Occipital lobe (tissue), 2 donors: ENCODE results near the gene ENTHD1. TPM values are rescaled to one million over a fixed set of nuclear protein-coding genes. Genes with fewer than 3 reads are reported as not detected.

Experiments
- DNase-seq: peaks from one replicate; lab custom pipeline; 2025; lab: John Stamatoyannopoulos, UW
- total RNA-seq: library from RNA; depleted of rRNA; stranded (reverse); fragments of >200 nt; gene quantifications from one replicate; pipeline ENCODE4 v1.2.3, GENCODE V29; 2014

The ENTHD1 gene, protein sequence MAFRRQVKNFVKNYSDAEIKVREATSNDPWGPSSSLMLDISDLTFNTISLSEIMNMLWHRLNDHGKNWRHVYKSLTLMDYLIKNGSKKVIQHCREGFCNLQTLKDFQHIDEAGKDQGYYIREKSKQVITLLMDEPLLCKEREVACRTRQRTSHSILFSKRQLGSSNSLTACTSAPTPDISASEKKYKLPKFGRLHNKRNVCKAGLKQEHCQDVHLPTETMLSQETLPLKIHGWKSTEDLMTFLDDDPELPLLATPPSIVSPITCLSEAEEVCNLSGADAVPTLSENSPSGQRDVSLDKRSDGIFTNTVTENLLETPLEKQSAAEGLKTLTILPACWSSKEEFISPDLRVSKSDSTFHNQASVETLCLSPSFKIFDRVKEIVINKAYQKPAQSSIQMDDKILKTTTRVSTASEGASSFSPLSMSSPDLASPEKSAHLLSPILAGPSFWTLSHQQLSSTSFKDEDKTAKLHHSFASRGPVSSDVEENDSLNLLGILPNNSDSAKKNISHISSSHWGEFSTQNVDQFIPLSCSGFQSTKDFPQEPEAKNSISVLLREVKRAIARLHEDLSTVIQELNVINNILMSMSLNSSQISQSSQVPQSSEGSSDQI
- 0.16 TPM for total RNA-seq

DNA sequence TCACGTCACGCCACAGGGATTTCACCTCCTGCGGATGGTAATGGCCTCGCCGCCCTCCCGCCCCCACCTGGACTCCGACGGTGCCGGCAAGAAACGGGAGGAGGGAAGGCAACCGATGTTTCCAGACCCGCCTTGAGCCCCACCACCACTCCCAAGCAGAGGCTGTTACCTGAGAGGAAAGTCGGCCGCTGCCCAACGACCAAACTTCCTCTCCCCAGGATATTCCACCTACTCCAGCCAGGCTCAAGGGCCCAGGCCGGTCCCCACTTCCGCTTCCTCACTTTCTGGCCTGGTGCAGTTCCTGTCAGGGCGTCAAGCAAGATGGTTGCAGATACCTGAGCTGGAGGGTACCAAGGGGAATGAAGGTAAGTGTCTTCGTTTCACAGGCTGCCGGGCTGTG lies at the start of gene ENTHD1:
Gene ENTHD1 (minus strand): TSS at position 235 of the 400 bp plus-strand sequence. CDS start 6,012 bp downstream, outside the sequence.
- no peak for DNase-seq

DNA sequence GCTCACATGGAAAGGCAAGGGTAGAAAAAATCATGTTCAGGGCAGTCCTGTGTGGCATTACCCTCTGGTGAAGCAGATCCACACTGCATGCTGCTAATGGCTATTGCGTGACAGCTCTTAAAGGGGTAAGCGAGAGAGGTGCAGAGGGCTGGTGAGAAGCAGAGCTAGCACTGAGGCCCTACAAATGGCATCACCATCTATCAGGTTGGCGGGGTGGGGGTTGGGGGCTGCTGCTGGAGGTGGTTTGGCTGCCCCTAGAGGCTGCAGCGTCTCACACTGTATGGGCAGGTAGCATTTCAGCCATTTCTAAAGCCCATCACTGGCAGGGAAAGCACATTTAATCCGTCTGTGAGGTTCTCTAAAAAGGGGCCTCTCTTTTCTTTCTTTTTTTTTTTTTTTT lies 49.8 kb upstream of the ENTHD1 start:
- no peak for DNase-seq

DNA sequence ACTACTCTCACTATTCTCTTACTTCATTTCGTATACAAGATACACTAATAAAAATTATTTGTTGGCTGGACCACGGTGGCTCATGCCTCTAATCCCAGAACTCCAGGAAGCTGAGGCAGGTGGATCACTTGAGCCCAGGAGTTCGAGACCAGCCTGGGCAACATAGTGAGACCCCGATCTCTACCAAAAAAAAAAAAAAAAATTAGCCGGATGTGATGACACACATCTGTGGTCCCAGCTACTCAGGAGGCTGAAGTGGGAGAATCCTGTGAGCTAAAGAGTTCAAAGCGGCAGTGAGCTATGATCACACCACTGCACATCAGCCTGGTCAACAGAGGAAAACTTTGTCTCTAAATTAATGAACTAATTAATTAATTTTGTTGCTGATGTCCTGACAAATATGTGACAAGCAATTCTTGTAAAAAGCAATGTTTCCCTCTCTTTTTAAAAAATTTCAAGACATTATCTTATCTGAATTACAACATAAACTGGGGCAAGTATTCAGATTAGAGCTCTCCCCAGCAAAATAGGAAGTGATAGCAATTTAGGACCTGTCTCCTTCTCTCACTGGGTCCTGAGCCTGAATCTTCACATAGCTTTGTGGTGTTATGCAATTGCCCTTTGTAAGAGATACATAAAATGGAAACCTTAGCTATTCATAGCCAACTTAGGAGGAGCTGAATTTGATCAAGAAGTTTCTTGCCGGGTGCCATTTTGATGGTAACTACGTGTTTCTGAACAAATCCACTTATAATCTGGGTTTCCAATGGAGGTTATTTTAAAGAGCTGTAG lies 49.1 kb upstream of the ENTHD1 start:
- DNase-seq, result no peak

DNA sequence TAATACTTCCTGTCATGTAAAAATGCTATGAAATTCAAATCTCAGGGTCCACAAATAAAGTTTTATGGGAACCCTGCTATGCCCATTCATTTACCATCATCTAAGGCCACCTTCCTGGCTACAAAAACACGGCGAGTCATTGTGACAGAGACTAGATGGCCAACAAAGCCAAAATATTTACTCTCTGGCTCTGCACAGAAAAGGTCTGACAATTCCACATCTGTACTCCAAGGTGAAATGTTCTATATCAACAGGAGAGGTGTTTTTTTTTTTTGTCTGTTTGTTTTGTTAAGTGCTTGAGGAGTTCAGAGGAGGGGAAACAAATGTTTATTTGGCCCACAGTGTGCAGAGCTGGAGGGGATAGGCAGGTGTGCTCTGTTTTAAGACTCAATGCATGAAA lies 48.0 kb upstream of the ENTHD1 start:
- DNase-seq, result no peak

DNA sequence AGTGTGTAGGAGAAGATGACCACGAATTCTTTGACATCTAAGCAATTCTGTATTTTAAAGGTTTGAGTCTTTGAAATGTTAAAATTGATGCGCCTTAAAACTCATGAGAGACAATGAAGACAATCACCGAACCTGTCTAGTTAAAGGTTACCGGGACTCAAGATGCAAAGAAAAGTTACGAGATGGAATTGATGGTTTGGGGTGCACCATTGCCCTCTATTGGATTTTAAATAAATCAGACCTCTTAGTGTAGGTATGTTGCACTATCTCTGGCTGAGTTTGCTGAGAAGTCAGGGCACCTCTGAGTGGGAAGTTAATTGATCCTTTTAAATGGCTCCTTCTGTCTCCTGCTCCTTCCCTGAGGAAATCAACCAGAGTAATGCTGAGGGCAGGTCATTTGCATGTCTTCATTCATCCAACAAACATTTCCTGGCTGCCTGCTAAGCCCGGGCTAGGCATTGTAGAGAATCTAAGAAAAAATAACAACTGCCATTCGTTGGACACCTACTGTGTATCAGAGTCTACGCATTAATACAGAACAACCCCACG lies 47.3 kb upstream of the ENTHD1 start:
- no peak for DNase-seq

DNA sequence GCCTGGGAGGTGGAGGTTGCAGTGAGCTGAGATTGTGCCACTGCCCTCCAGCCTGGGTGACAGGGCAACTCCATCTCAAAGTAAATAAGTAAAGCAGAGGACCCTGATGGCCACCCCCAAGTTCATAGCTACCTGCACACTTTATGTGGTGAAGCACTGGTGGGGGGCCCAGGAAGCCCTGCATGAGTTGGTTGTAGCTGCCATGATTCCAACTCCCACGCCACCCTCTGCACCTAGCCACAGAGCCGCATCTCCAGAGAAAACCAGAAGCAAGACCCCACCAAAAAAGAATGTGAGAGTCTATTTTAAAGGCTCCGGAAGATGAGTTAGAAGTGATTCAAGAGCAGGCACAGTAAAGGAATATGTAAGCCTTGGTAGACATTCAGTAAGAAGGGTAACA lies 46.3 kb upstream of the ENTHD1 start:
- no peak for DNase-seq

DNA sequence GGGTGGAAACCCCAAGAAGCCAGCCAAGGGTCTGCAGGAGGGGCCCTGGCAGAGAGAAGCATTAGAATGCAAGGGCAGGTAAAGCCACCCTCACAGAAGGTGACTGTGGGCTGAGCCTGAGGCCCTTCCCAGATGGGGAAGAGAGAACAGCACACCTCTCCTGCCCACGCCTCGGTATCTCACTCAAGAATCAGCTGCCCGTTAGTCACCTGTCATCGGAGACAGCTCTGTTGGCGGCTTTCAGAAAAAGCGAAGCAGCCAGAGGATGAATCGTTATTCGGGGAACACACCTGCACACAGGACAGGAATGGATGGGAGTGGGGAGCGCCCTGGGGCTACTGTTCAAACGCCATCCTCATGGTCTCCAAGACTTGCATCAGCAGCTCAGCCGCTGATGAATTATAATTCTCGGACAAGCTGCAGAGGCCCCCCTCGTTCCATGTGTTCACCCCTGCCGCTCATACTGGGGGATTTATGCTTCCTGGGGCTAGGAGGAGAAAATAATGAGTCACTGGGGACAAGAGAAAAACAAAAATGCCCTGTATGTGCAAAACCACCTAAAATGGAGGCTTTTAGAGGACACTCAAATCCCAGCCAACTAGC lies 45.0 kb upstream of the ENTHD1 start:
- no peak for DNase-seq

DNA sequence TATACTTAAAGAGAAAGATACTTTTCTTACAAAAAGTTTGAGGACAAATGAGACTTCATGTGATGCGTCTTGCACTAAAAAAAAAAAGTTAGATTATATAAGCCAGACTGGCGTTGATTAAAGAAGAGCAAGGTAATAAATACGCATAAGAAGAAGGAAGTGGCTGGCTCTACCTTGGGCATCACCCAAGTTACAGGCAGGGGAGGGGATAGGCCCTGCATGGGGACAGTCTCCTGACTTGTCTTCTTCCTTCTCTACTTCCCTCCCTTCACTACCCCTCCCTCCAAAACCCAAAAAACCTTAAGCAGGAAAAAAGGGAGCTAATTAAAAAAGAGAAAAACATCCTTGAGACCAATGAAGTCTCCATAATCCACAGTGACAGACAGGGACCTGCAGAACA lies 44.3 kb upstream of the ENTHD1 start:
- no peak for DNase-seq

DNA sequence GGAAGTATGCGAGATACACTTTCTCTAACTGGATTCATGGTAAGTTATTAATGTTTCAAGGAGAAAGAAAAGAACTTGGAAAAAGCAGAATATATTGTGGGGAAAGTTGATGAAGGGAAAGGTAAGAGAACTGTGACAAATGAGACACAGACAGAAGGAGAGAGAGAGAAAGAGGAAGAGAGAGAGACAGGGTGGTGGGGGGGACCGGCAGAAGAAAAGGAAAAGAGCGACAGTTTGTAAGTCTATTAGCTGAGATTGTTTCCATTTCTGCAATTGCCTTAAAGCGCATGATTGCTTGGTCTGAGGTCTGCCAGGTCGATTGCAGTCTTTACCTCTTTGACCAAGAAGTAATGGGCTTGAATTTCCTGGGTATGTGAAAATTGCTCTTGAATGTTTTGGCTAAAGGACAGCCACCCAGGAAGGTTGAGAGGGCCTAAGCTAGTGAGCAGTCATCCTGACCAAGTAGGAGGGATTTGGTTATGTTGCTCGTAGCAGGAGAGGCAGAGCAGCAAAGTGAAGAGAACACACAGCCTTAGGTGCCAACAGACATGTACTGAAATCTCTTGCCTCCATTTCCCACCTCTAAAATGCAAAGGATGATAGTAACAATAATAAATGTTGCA lies 43.1 kb upstream of the ENTHD1 start:
- DNase-seq, result no peak

DNA sequence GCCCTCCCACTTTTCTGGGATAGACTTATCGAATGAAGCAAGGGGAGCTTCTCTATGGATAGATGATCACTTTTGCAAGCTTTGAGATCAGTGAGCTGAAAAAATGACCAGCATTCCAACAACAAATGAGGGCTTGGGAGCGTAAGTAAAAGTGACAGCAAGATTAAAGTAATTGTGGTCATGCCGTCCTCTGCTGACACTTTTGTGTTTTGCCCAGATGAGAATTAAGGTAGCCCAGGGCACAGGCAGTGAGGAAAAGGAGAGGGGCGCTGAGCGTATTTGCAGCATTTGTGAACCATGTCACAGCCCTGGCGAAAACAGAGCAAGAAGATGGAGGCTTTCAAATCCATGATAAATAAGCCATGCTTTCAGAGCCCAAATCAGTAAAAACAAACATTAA lies 42.1 kb upstream of the ENTHD1 start:
- DNase-seq, result no peak

DNA sequence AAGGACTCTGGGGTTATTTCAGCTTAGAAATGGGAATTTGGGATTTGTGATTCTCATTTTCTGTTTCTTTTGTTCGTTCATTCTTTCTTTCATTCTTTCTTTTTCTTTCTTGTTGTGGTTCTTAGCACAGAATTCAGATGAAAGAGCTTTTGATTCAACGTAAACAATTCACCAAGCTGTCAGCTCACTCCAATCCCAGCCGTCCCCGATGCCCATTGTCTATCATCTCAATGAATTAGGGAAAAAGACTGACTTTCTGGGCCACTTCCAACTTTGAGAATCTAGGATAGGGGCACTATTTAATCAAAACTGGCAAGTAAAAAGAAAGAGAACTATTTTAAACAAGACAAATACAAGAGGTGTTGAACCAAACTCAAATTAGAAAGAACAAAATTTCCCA lies 41.6 kb upstream of the ENTHD1 start:
- no peak for DNase-seq

DNA sequence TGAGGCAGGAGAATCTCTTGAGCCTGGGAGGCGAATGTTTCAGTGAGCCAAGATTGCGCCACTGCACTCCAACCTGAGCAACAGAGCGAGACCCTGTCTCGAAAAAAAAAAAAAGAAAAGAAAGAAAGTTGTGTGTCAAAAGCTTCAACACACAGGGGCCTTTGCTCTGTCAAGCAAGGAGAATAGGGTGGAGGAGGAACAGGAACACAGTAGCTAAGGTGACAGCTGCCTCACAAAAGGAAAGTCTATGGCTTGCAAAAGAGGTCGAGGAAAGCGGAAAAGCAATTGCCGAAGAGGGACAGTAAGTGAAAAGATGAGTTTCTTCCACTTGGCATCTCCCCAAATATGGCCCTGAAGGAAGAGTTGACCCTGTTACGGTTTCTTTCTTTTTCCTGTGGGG lies 40.2 kb upstream of the ENTHD1 start:
- no peak for DNase-seq

DNA sequence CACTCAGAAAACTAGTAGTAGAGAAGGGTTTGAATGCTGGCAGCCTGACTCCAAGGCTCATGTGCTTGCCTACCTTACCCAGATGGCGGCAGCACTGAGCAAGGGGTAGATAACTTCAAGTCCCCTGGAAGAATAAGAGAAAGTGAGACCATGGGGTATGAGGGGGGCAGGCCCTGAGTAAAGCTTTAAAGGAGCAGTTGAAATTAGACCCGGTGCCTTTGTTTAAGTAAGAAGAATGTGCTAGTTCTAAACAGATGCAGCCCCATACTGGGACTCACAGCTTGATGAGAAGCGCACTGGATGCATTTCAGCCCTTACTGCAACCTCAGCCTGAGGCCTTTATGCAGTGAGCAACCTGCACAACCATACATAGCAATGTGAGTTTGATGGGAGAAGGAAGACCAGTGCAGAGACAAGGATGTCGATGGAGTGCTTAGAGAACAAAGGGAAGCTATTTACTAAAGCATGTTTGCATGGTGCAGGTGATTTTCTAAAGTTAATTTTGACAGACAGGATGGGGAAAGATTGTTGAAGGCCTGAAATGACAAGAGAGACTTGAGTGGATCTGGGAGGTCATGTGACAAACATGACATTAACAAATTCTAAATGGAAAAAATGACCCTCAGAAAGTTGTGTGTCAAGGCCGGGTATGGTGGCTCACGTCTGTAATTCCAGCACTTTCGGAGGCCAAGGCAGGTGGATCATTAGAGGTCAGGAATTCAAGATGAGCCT lies 39.5 kb upstream of the ENTHD1 start:
- no peak for DNase-seq

DNA sequence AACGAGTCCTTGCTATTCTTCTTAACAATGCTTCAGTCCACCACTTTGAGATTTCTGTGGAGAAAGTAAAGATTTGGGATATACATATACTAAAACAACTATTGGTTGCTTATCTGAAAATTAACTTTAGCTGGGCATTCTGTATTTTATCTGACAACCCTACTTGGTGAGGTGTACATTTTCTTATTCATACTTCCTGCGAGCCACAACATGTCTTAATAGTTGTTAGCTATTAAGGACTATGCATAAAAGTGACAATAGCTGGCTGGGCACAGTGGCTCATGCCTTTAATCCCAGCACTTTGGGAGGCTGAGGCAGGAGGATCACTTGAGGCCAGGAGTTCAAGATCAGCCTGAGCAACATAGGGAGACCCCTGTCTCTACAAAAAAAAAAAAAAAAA lies 38.6 kb upstream of the ENTHD1 start:
- no peak for DNase-seq

DNA sequence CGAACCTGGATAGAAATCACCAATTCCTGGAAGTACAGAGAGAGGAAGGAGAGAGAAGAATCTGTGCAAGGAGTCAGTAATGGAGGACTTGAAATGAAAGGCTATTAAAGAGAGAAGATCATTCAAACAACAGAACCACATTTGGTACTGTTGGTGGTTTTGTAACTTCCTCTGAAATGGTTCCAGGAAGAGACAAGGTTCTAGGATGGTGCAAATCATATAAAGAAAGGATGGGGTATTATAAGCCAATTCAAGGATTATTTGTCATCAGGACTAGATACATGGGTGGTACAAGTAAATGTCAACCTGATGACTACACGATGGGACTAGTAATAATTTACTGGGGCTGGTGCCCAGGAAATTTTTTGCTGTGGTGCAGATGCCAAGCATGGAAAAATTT lies 37.7 kb upstream of the ENTHD1 start:
- DNase-seq, result no peak

DNA sequence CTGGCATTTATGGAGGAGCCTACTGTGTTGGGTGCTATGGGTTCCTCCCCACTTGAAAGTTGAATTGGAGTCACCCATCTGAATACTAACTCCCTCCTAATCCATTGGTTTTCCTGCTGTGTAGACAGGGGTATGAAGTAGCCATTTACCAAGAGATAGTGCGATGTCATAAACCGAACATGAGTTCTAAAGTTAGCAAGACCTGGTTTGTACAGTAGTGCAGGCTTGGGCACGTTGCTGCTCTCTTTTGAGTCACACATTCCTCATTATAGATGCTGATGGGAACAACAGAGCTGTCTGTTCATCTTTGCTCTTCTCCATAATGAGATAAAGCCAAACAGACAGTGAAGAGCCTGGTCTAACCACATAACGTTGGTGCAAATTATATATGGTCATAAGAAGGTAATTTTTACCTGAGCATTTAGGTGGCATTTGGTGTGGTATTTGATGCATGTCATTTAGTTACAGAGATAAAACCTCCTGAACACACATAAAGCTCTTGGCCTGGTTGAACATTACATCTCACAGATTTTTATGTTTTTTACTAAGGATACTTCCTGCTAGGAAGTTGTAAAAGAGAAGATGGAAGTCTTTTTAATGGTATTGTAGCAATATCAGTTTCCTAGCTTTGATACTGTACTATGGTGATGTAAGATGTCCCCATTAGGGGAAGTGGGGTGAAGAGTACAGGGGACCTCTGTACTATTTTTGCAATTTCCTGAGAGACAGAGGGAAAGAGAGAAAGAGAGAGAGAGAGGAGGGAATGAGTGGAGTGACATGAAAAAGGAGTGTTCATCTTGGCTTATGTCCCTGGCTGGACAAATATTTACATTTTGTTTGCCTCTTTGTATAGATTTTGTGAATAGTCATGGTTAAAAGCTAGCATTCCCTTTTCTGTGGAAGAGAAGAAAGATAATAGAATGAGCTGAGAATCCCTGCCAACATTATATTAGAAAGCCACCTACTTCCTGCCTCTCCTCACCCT lies 35.3 kb upstream of the ENTHD1 start:
- no peak for DNase-seq

DNA sequence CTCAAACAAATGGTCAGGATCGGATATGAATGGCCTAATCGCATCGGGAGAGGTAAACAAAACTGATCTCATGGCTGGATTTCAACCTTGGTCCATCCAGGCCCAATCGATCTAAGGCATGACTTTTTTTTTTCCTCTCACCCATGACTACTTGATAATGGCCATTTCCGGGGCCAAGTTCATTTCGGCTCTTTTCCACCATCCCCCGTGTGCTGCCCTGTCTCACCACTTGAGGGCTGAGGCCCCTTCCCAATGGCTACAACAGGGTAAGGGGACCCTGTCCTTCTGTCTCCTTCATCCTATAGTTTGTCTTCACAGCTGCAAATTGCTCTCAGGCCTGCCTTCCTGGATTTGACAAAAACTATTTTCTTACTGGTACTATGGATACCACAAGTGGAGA lies 34.0 kb upstream of the ENTHD1 start:
- no peak for DNase-seq

DNA sequence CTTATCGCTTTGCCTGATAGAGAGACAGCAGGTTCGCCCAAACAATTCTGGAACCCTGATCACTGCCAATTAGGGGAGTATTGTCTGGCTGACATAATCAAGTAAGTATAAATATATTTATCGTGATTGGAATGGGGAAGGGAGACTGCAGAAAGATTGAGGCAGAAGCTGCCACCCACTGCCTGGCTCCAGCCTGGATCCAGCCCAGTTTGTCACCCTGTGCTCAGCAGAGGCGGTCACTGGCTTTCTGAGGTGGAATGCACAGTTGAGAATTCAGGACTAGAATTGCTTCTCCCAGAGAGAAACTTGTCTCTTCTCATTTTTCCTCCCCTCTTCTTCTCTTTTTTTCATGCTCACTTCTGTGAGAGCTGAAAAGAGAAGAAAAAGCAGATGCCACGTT lies 33.2 kb upstream of the ENTHD1 start:
- no peak for DNase-seq

DNA sequence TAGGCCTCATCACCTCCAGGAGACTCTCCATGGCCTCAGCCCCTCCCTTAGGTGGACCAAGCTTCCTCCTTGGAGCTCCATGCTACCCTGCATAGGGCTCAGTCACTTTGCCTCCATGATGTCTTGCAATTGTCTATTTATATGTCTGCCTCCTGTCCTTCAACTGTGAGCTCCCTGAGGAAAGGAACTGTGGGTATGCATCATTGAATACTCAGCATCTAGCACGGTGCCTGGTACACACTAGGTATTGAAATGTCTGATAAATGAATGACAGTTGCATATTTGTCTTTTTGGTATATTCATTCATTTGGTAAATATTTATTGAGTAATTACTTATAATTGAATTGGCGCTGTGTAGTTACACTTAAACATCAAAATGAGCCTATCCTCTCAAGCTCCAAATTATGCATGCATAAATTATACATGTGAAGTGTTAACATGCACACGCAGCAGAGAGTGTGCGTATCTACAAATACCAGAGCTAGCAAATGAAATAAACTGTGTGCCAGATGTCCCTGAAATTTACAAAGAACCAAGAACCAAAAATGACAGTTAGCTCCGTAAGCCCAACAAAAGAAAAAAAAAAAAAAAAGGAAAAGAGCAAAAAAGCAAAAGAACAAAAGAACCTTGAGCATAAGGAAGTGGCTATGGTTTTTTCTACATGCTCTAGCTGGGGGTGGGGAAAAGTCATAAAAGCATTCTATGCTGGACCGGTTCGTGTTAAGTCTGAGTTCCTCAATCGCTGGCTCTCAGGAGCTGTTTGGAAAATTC lies 32.5 kb upstream of the ENTHD1 start:
- DNase-seq, result no peak
